ENCODE data around the gene PPL. TPM values are rescaled to one million over a fixed set of nuclear protein-coding genes. Genes with fewer than 3 reads are reported as not detected.
A peak's percentile ranks its signal among the peaks of the same experiment; 100 is the strongest.

PPL gene
- total and polyA plus RNA-seq, 2 of the 13 experiments (the other 11 are each of a cell fraction or from before 2014, with no cell fraction given): 5.7 to 6.6 TPM

- H3K27ac ChIP-seq (ENCODE audit: extremely low read length, insufficient read depth, low read length): no peak overlapping the region
- H3K79me2 ChIP-seq (ENCODE audit: insufficient read depth, low read length): peaks cover 21% of the 10 kb centered on the region
- H3K4me1 ChIP-seq (ENCODE audit: insufficient read depth, low read length): peaks cover 8% of the 10 kb centered on the region; the same call in 1 of the 2 replicates
- H3K4me2 ChIP-seq (ENCODE audit: low read depth, low read length): no peak overlapping the region
- H3K9me3 ChIP-seq (ENCODE audit: low read length): no peaks in the 10 kb centered on the region
- FAIRE-seq (no peak), DNase-seq (ENCODE audit: low spot score) (no peak), ATAC-seq (no peak)
- peaks cover 29 to 94% of the 10 kb centered on the region in 2 experiments for H3K36me3 ChIP-seq (replicated peaks in 1 of 2; ENCODE audit: control insufficient read depth in 1 of 2, insufficient read depth in 2 of 2, low read length in 2 of 2)
- H3K27me3 ChIP-seq (ENCODE audit: control insufficient read depth in 1 of 2, insufficient read depth in 2 of 2, low read length in 2 of 2): no peaks in the 10 kb centered on the region
- WGBS (ENCODE audit: low lambda C conversion rate): 97% methylated on average over 16 of the region's 17 CpGs
- H4K20me1 ChIP-seq (ENCODE audit: insufficient read depth, low read length): no peaks in the 10 kb centered on the region
- H3K9ac ChIP-seq (ENCODE audit: insufficient read depth, low read depth, low read length): no peak overlapping the region
- H3K4me3 ChIP-seq (replicated peaks in 1 of 3; ENCODE audit: insufficient read depth in 1 of 3, low read depth in 2 of 3, low read length in 3 of 3): no peak overlapping the region
- intact Hi-C loops (cut with micrococcal nuclease; ENCODE audit: unreplicated experiment) (no loop called here), in situ Hi-C loops (cut with HindIII; ENCODE audit: extremely low pct_ligation_motif_present, low pct_unique_long_range_greater_than_20kb) (no loop called here)
- BruUV-seq (replicated peaks): no TSS peak
- H2AFZ ChIP-seq (ENCODE audit: low read length): no peak overlapping the region
- ChIA-PET CTCF (ENCODE audit: low intra/inter-chr PET ratio, low total read pairs) (no interaction called here), POLR2A (no interaction called here)
- no peak for TF ChIP-seq ZNF296 (CRISPR knock-in tag; conservative IDR thresholded peaks at IDR 0.05)
- TF ChIP-seq RBM22 (optimal IDR thresholded peaks at IDR 0.05; ENCODE audit: low read length): peak; percentile 56
Measured at GRCh38 chr16:4859190-4859899, 77.6 kb downstream of the PPL start.

DNA sequence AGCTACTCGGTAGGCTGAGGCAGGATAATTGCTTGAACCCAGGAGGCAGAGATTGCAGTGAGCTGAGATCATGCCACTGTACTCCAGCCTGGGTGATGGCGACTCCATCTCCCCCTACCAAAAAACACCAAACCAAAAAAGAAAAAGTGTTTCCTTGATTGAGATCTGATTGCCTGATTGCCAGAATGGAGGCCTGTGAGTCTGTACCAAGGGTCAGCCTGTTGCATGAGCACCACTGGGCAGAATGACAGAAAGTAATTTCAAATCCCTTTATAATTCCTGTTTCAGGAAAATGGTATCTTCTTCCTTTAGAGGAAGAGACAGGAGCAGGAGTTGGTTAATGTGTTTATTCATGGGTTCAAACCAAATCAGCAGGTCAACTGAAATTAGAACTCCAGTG lies 81.1 kb downstream of the PPL start:
- no peak overlapping the region for H3K4me3 ChIP-seq (replicated peaks in 1 of 3; ENCODE audit: insufficient read depth in 1 of 3, low read depth in 2 of 3, low read length in 3 of 3)
- H3K27me3 ChIP-seq (ENCODE audit: control insufficient read depth in 1 of 2, insufficient read depth in 2 of 2, low read length in 2 of 2): no peaks in the 10 kb centered on the region
- CTCF ChIA-PET (ENCODE audit: low intra/inter-chr PET ratio, low total read pairs): no interaction called here
- no peaks in the 10 kb centered on the region for H3K9me3 ChIP-seq (ENCODE audit: low read length)
- DNase-seq (ENCODE audit: low spot score): no peak
- H3K4me1 ChIP-seq (ENCODE audit: insufficient read depth, low read length): peaks cover 8% of the 10 kb centered on the region
- H4K20me1 ChIP-seq (ENCODE audit: insufficient read depth, low read length): peaks cover 7% of the 10 kb centered on the region
- POLR2A ChIA-PET: no interaction called here
- intact Hi-C loops (cut with micrococcal nuclease; ENCODE audit: unreplicated experiment) (no loop called here), in situ Hi-C loops (cut with HindIII; ENCODE audit: extremely low pct_ligation_motif_present, low pct_unique_long_range_greater_than_20kb) (no loop called here)
- no peak overlapping the region for H2AFZ ChIP-seq (ENCODE audit: low read length)
- WGBS (ENCODE audit: low lambda C conversion rate): 100% methylated on average over 2 of the region's 2 CpGs
- peaks cover 23% of the 10 kb centered on the region for H3K79me2 ChIP-seq (ENCODE audit: insufficient read depth, low read length)
- no peak overlapping the region for H3K9ac ChIP-seq (ENCODE audit: insufficient read depth, low read depth, low read length)
- no peak overlapping the region for H3K4me2 ChIP-seq (ENCODE audit: low read depth, low read length)
- no peak for FAIRE-seq
- ATAC-seq: no peak
- no TSS peak for BruUV-seq (replicated peaks)
- no peak overlapping the region for H3K27ac ChIP-seq (ENCODE audit: extremely low read length, insufficient read depth, low read length)
- peaks cover 26 to 78% of the 10 kb centered on the region in 2 experiments for H3K36me3 ChIP-seq (replicated peaks in 1 of 2; ENCODE audit: control insufficient read depth in 1 of 2, insufficient read depth in 2 of 2, low read length in 2 of 2)
- no peak for TF ChIP-seq RARG (CRISPR knock-in tag; IDR thresholded peaks at IDR 0.05; ENCODE audit: low read depth)
- TF ChIP-seq ZNF570 (CRISPR knock-in tag; IDR thresholded peaks at IDR 0.05; ENCODE audit: borderline replicate concordance): no peak
- no peak for TF ChIP-seq ZNF234 (CRISPR knock-in tag; conservative IDR thresholded peaks at IDR 0.05)
- TF ChIP-seq, protein P1, sequence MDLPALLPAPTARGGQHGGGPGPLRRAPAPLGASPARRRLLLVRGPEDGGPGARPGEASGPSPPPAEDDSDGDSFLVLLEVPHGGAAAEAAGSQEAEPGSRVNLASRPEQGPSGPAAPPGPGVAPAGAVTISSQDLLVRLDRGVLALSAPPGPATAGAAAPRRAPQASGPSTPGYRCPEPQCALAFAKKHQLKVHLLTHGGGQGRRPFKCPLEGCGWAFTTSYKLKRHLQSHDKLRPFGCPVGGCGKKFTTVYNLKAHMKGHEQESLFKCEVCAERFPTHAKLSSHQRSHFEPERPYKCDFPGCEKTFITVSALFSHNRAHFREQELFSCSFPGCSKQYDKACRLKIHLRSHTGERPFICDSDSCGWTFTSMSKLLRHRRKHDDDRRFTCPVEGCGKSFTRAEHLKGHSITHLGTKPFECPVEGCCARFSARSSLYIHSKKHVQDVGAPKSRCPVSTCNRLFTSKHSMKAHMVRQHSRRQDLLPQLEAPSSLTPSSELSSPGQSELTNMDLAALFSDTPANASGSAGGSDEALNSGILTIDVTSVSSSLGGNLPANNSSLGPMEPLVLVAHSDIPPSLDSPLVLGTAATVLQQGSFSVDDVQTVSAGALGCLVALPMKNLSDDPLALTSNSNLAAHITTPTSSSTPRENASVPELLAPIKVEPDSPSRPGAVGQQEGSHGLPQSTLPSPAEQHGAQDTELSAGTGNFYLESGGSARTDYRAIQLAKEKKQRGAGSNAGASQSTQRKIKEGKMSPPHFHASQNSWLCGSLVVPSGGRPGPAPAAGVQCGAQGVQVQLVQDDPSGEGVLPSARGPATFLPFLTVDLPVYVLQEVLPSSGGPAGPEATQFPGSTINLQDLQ (CRISPR knock-in tag; IDR thresholded peaks at IDR 0.05): no peak
- TF ChIP-seq ZNF260 (CRISPR knock-in tag; IDR thresholded peaks at IDR 0.05; ENCODE audit: borderline replicate concordance, low read depth): no peak
- TF ChIP-seq, protein P2, sequence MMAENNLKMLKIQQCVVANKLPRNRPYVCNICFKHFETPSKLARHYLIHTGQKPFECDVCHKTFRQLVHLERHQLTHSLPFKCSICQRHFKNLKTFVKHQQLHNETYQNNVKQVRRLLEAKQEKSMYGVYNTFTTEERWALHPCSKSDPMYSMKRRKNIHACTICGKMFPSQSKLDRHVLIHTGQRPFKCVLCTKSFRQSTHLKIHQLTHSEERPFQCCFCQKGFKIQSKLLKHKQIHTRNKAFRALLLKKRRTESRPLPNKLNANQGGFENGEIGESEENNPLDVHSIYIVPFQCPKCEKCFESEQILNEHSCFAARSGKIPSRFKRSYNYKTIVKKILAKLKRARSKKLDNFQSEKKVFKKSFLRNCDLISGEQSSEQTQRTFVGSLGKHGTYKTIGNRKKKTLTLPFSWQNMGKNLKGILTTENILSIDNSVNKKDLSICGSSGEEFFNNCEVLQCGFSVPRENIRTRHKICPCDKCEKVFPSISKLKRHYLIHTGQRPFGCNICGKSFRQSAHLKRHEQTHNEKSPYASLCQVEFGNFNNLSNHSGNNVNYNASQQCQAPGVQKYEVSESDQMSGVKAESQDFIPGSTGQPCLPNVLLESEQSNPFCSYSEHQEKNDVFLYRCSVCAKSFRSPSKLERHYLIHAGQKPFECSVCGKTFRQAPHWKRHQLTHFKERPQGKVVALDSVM (CRISPR knock-in tag; IDR thresholded peaks at IDR 0.05): no peak
- TF ChIP-seq ZBTB3 (CRISPR knock-in tag; IDR thresholded peaks at IDR 0.05; ENCODE audit: borderline replicate concordance, low read depth): no peak
- no peak for TF ChIP-seq ZMYM2 (CRISPR knock-in tag; IDR thresholded peaks at IDR 0.05)
- TF ChIP-seq, protein P3, sequence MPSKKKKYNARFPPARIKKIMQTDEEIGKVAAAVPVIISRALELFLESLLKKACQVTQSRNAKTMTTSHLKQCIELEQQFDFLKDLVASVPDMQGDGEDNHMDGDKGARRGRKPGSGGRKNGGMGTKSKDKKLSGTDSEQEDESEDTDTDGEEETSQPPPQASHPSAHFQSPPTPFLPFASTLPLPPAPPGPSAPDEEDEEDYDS (CRISPR knock-in tag; IDR thresholded peaks at IDR 0.05): no peak
- no peak for TF ChIP-seq ZFP37 (CRISPR knock-in tag; IDR thresholded peaks at IDR 0.05; ENCODE audit: borderline replicate concordance)
- TF ChIP-seq ZNF335 (CRISPR knock-in tag; IDR thresholded peaks at IDR 0.05): no peak

Data from HepG2 (cell line).